IPS-NIHi11 (cell line): ENCODE data around the gene ODAD4.

ENCODE experiments used
- DNase-seq: peaks from one replicate; pipeline ENCODE4 v3.0.0; 2012; ENCODE audit warnings: mixed read lengths, low spot score

The ODAD4 gene

GRCh38 chr17:41930009-41930832, at the start of gene ODAD4:
Gene ODAD4, plus strand, starts transcription at chr17:41930617. Its CDS starts 107 bp downstream, at chr17:41930724.
- DNase-seq: peak; percentile 97

- DNase-seq: no peak
Measured at GRCh38 chr17:41882756-41883155, 47.7 kb upstream of the ODAD4 start.

- DNase-seq: peak; percentile 39
Measured at GRCh38 chr17:41885733-41886132, 44.7 kb upstream of the ODAD4 start.

GRCh38 chr17:41888332-41888965, 42.0 kb upstream of the ODAD4 start:
- no peak for DNase-seq

- DNase-seq: no peak
Measured at GRCh38 chr17:41891135-41892020, 39.0 kb upstream of the ODAD4 start.

- DNase-seq: no peak
Measured at GRCh38 chr17:41892021-41892376, 38.4 kb upstream of the ODAD4 start.

GRCh38 chr17:41893384-41893783, 37.0 kb upstream of the ODAD4 start:
- no peak for DNase-seq

GRCh38 chr17:41894791-41895331, 35.6 kb upstream of the ODAD4 start:
- DNase-seq: no peak

- no peak for DNase-seq
Measured at GRCh38 chr17:41895617-41896016, 34.8 kb upstream of the ODAD4 start.

- no peak for DNase-seq
Measured at GRCh38 chr17:41896726-41897125, 33.7 kb upstream of the ODAD4 start.

- DNase-seq: no peak
Measured at GRCh38 chr17:41901646-41902045, 28.8 kb upstream of the ODAD4 start.

GRCh38 chr17:41904242-41904841, 26.1 kb upstream of the ODAD4 start:
- DNase-seq: no peak

GRCh38 chr17:41905172-41905571, 25.2 kb upstream of the ODAD4 start:
- DNase-seq: no peak

- DNase-seq: no peak
Measured at GRCh38 chr17:41906465-41907184, 23.8 kb upstream of the ODAD4 start.

GRCh38 chr17:41907185-41907556, 23.2 kb upstream of the ODAD4 start:
- DNase-seq: no peak

- DNase-seq: no peak
Measured at GRCh38 chr17:41907633-41908539, 22.5 kb upstream of the ODAD4 start.

- no peak for DNase-seq
Measured at GRCh38 chr17:41909088-41909487, 21.3 kb upstream of the ODAD4 start.

GRCh38 chr17:41910701-41911391, 19.6 kb upstream of the ODAD4 start:
- DNase-seq: no peak

GRCh38 chr17:41912925-41913324, 17.5 kb upstream of the ODAD4 start:
- no peak for DNase-seq

GRCh38 chr17:41913798-41914197, 16.6 kb upstream of the ODAD4 start:
- no peak for DNase-seq
